ENCODE measurements around the gene PLA2G7. TPM values are rescaled to one million over a fixed set of nuclear protein-coding genes. Genes with fewer than 3 reads are reported as not detected.

Gene PLA2G7
- polyA plus RNA-seq, 3 donors = 10.2 to 53.5 (median 24.4) TPM

GRCh38 chr6:46735720-46736031 lies 501 bp upstream of the PLA2G7 start:
- H3K36me3 ChIP-seq (replicated peaks in 1 of 2; ENCODE audit: control insufficient read depth in 1 of 2, insufficient read depth in 2 of 2, low read length in 2 of 2) = no peaks in the 10 kb centered on the region
- DNase-seq = no peak
- no peaks in the 10 kb centered on the region for H4K20me1 ChIP-seq (ENCODE audit: insufficient read depth, low read length)
- TF ChIP-seq CTCF (IDR thresholded peaks at IDR 0.05) = no peak
- H3K9me3 ChIP-seq (replicated peaks in 1 of 2; ENCODE audit: control insufficient read depth in 1 of 2, insufficient read depth in 1 of 2, low read length in 2 of 2) = no peaks in the 10 kb centered on the region
- Mint-ChIP-seq H3K36me3 (peaks cover 26 to 30% of the 10 kb centered on the region in 2 donors), H3K27me3 (ENCODE audit: low read depth in 3 of 3) (peaks cover 12 to 43% (median 33%) of the 10 kb centered on the region in 3 donors), H3K4me3 (peak overlapping the region; percentile 96), H3K4me1 (peaks cover 53% of the 10 kb centered on the region), H3K9me3 (peaks cover 0 to 6% (median 5%) of the 10 kb centered on the region in 7 donors), H3K27ac (peak overlapping the region; percentile 28 to 88 (median 81))
- H3K4me3 ChIP-seq (replicated peaks in 1 of 3; ENCODE audit: low read depth in 2 of 3, low read length in 3 of 3) = peak overlapping the region; percentile 75 to 89 (median 81)
- intact Hi-C loops (cut with micrococcal nuclease) = no loop called here
- H3K79me2 ChIP-seq (ENCODE audit: insufficient read depth, low read length) = no peaks in the 10 kb centered on the region
- 33% methylated on average over 5 of the region's 8 CpGs for WGBS (ENCODE audit: insufficient coverage)
- H3K27ac ChIP-seq (ENCODE audit: low read depth in 1 of 2, low read length in 2 of 2) = peak overlapping the region in 1 of 2 donors; percentile 67
- H3K4me1 ChIP-seq (ENCODE audit: control insufficient read depth in 1 of 2, insufficient read depth in 2 of 2, low read length in 2 of 2) = peaks cover 37 to 56% of the 10 kb centered on the region in 2 donors
- peak overlapping the region; percentile 88 for H2AFZ ChIP-seq (ENCODE audit: insufficient read depth, low read depth, low read length, poor library complexity, severe bottlenecking)
- H3K9ac ChIP-seq (ENCODE audit: insufficient read depth, low read length, poor library complexity, severe bottlenecking) = peak overlapping the region; percentile 78
- peaks cover 9 to 14% of the 10 kb centered on the region in 2 donors for H3K27me3 ChIP-seq (ENCODE audit: control insufficient read depth in 2 of 2, insufficient read depth in 2 of 2, low read length in 2 of 2)
- H3K4me2 ChIP-seq (replicated peaks; ENCODE audit: extremely low read depth, low read length, poor library complexity, severe bottlenecking) = peak overlapping the region; percentile 92

DNA sequence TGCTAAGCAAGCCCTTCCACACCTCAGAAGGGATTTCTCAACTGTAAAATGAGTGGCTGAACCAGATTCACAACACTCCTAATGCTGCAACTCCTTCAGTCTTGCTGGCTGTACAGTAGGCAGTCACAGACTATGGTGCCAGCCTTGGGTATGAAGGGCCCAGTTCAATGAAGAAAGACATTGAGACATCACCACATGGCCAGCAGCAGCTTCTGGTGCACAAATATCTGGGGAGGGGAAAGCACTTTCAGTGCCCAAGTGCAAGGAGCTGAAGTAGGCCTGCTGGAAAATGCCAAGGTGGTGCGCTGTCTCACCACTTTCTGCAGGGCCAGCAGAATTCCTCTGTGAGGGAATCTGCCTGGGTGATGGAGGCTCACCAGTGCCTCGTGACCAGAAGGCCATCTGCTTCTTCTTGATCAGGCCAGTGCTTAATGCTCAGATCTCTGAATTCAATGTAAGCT lies 1.8 kb downstream of the PLA2G7 start:
- Histone ChIP-seq H2AFZ (ENCODE audit: insufficient read depth, low read depth, low read length, poor library complexity, severe bottlenecking) (no peak overlapping the region), H3K9ac (ENCODE audit: insufficient read depth, low read length, poor library complexity, severe bottlenecking) (no peak overlapping the region), H3K27ac (ENCODE audit: low read depth in 1 of 2, low read length in 2 of 2) (peak overlapping the region in 1 of 2 donors; percentile 10), H4K20me1 (ENCODE audit: insufficient read depth, low read length) (no peaks in the 10 kb centered on the region), H3K4me1 (ENCODE audit: control insufficient read depth in 1 of 2, insufficient read depth in 2 of 2, low read length in 2 of 2) (peaks cover 46 to 62% of the 10 kb centered on the region in 2 donors), H3K9me3 (replicated peaks in 1 of 2; ENCODE audit: control insufficient read depth in 1 of 2, insufficient read depth in 1 of 2, low read length in 2 of 2) (no peaks in the 10 kb centered on the region), H3K79me2 (ENCODE audit: insufficient read depth, low read length) (no peaks in the 10 kb centered on the region), H3K27me3 (ENCODE audit: control insufficient read depth in 2 of 2, insufficient read depth in 2 of 2, low read length in 2 of 2) (peaks cover 9 to 14% of the 10 kb centered on the region in 2 donors), H3K36me3 (replicated peaks in 1 of 2; ENCODE audit: control insufficient read depth in 1 of 2, insufficient read depth in 2 of 2, low read length in 2 of 2) (no peaks in the 10 kb centered on the region), H3K4me2 (replicated peaks; ENCODE audit: extremely low read depth, low read length, poor library complexity, severe bottlenecking) (peak overlapping the region; percentile 92), H3K4me3 (replicated peaks in 1 of 3; ENCODE audit: low read depth in 2 of 3, low read length in 3 of 3) (peak overlapping the region in 1 of 3 experiments; percentile 81)
- Mint-ChIP-seq H3K4me3 (peak overlapping the region; percentile 41 to 94), H3K9me3 (peaks cover 0 to 6% (median 5%) of the 10 kb centered on the region in 7 donors), H3K36me3 (peaks cover 26 to 40% of the 10 kb centered on the region in 2 donors), H3K27ac (peak overlapping the region; percentile 23 to 87 (median 38)), H3K4me1 (peaks cover 64% of the 10 kb centered on the region), H3K27me3 (ENCODE audit: low read depth in 3 of 3) (peaks cover 12 to 42% (median 31%) of the 10 kb centered on the region in 3 donors)
- no peak for TF ChIP-seq CTCF (IDR thresholded peaks at IDR 0.05)
- intact Hi-C loops (cut with micrococcal nuclease) = loop anchor here (5.0 kb wide), 1 partner anchor 39 kb away; no protein-coding TSS in a partner anchor
- DNase-seq = peak in 2 of 3 donors; percentile 11 to 19
- WGBS (ENCODE audit: insufficient coverage) = 96% methylated on average over 2 of the region's 2 CpGs

All from CD14-positive monocyte (primary cell).